Measurements from ENCODE around the gene KMT2C.

DNA sequence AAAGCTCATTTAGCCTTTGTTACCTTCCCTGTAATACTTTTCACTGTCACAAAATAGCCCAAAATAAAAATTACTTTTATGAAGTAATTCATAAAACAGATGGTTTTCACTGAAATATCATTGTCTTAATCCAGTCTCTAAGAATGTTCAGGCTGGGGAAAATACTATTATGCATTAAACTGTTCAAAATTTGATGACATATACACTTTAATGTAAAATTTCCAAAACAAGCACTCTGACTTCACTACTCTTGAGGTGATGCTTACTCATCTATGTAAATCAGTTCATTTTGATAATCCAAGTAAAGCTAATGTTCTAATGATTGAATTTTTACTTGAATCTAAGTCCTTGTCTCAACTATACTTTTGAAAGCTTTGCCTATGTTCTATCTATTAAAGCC lies 127.9 kb downstream of the KMT2C start:
- TF ChIP-seq, protein P1, sequence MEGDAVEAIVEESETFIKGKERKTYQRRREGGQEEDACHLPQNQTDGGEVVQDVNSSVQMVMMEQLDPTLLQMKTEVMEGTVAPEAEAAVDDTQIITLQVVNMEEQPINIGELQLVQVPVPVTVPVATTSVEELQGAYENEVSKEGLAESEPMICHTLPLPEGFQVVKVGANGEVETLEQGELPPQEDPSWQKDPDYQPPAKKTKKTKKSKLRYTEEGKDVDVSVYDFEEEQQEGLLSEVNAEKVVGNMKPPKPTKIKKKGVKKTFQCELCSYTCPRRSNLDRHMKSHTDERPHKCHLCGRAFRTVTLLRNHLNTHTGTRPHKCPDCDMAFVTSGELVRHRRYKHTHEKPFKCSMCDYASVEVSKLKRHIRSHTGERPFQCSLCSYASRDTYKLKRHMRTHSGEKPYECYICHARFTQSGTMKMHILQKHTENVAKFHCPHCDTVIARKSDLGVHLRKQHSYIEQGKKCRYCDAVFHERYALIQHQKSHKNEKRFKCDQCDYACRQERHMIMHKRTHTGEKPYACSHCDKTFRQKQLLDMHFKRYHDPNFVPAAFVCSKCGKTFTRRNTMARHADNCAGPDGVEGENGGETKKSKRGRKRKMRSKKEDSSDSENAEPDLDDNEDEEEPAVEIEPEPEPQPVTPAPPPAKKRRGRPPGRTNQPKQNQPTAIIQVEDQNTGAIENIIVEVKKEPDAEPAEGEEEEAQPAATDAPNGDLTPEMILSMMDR (IDR thresholded peaks at IDR 0.05 in 4 of 5, conservative IDR thresholded peaks at IDR 0.05 in 1 of 5) = no peak
- TF ChIP-seq POLR2A (IDR thresholded peaks at IDR 0.05) = no peak

Data from gastrocnemius medialis (tissue), 4 donors.